AG09319 (cell line): Measurements from ENCODE around the gene ZDHHC11.
"Not testable (repeated sequence)": the region's sequence is repeated elsewhere in the genome, so short reads cannot be mapped to it uniquely, and the experiment has no call there.

Experiments
- DNase-seq: peaks from one replicate; pipeline ENCODE4 v3.0.0-alpha.2; 2010; ENCODE audit warnings: low read depth; ENCODE audit errors: extremely low read depth
- CTCF ChIP-seq: IDR thresholded peaks from 2 replicates; pipeline ENCODE4 v1.5.1; 2011; ENCODE audit warnings: low read depth, mild to moderate bottlenecking, inconsistent platforms, low read length, moderate library complexity

Gene ZDHHC11

GRCh38 chr5:751496-751895 is 99.3 kb downstream of the ZDHHC11 start:
- TF ChIP-seq CTCF = no peak

GRCh38 chr5:750226-750625 is 100.6 kb downstream of the ZDHHC11 start:
- not testable (repeated sequence) for DNase-seq

More at GRCh38 chr5:751496-751895, 99.3 kb downstream of the ZDHHC11 start:
- DNase-seq = no peak

GRCh38 chr5:749101-749670 is 101.6 kb downstream of the ZDHHC11 start:
- no peak for DNase-seq
- no peak for TF ChIP-seq CTCF

GRCh38 chr5:748011-748980 is 102.5 kb downstream of the ZDHHC11 start:
- not testable (repeated sequence) for DNase-seq

- DNase-seq = not testable (repeated sequence)
Observed at GRCh38 chr5:747303-747844, 103.4 kb downstream of the ZDHHC11 start.

GRCh38 chr5:746258-746761 is 104.5 kb downstream of the ZDHHC11 start:
- no peak for TF ChIP-seq CTCF
- no peak for DNase-seq
